ENCODE measurements around the gene NAP1L5. TPM values are rescaled to one million over a fixed set of nuclear protein-coding genes. Genes with fewer than 3 reads are reported as not detected.

Gene NAP1L5
- total and polyA plus RNA-seq, 9 of the 15 experiments (the other 6 are each of a cell fraction or from before 2014, with no cell fraction given) = 2.4 to 10.6 (median 7.0) TPM

GRCh38 chr4:88734403-88734949 lies 36.8 kb upstream of the NAP1L5 start:
- ATAC-seq (no peak; the same call in 2 of the 3 replicates), DNase-seq (ENCODE audit: extremely low read depth in 1 of 4, low spot score in 3 of 4) (no peak), FAIRE-seq (peak; percentile 15)
- H2AFZ ChIP-seq (ENCODE audit: low read depth, low read length) = no peak overlapping the region
- peaks cover 0 to 2% of the 10 kb centered on the region in 2 experiments; a peak in 1 of 5 replicates for H3K4me1 ChIP-seq (replicated peaks in 1 of 2; ENCODE audit: control insufficient read depth in 2 of 2, insufficient read depth in 2 of 2, low read length in 2 of 2)
- no peaks in the 10 kb centered on the region for H3K9me3 ChIP-seq (replicated peaks; ENCODE audit: control insufficient read depth, insufficient read depth, low read depth, low read length)
- H3K79me2 ChIP-seq (ENCODE audit: control insufficient read depth, insufficient read depth, low read length) = no peaks in the 10 kb centered on the region
- intact Hi-C loops (cut with micrococcal nuclease) (no loop called here), in situ Hi-C loops (cut with MboI) (no loop called here)
- H4K20me1 ChIP-seq (replicated peaks; ENCODE audit: control insufficient read depth, insufficient read depth, low read length) = no peaks in the 10 kb centered on the region
- peaks cover 52% of the 10 kb centered on the region; the same call in 2 of the 3 replicates for H3K36me3 ChIP-seq (ENCODE audit: control insufficient read depth, insufficient read depth, low read length)
- no peak overlapping the region for H3K27ac ChIP-seq (ENCODE audit: extremely low read depth, low read depth, low read length)
- H3K9me1 ChIP-seq (ENCODE audit: control insufficient read depth, insufficient read depth, low read length) = no peaks in the 10 kb centered on the region
- no peak overlapping the region for H3K4me3 ChIP-seq
- no peaks in the 10 kb centered on the region for H3K27me3 ChIP-seq (ENCODE audit: control insufficient read depth in 2 of 2, insufficient read depth in 2 of 2, low read length in 2 of 2)
- ChIA-PET POLR2A (interaction anchor here (0.6 kb wide), 1 partner anchor 15 kb away, joined by 3 read pairs; no protein-coding TSS in a partner anchor), CTCF (ENCODE audit: low intra/inter-chr PET ratio) (no interaction called here)
- WGBS (ENCODE audit: insufficient coverage, low coverage, missing lambda C conversion rate) = 100% methylated on average over 3 of the region's 3 CpGs
- H3K4me2 ChIP-seq (ENCODE audit: insufficient read depth, low read length) = no peak overlapping the region
- H3K9ac ChIP-seq (ENCODE audit: insufficient read depth in 1 of 2, low read depth in 2 of 2, low read length in 2 of 2) = no peak overlapping the region
- BruUV-seq (replicated peaks) = no TSS peak
- TF ChIP-seq ZNF280A (IDR thresholded peaks at IDR 0.05; ENCODE audit: low read depth, partially characterized antibody) = no peak
- TF ChIP-seq NBN (IDR thresholded peaks at IDR 0.05; ENCODE audit: low read depth) = no peak
- TF ChIP-seq TRIM28 (IDR thresholded peaks at IDR 0.05) = no peak
- no peak for TF ChIP-seq E2F3 (CRISPR knock-in tag; IDR thresholded peaks at IDR 0.05)
- no peak for TF ChIP-seq MTA2 (IDR thresholded peaks at IDR 0.05; ENCODE audit: low read depth)
- no peak for TF ChIP-seq DLX4 (CRISPR knock-in tag; IDR thresholded peaks at IDR 0.05)
- no peak for TF ChIP-seq ZNF311 (CRISPR knock-in tag; IDR thresholded peaks at IDR 0.05)
- no peak for TF ChIP-seq ZNF57 (CRISPR knock-in tag; IDR thresholded peaks at IDR 0.05)
- TF ChIP-seq REST (IDR thresholded peaks at IDR 0.05; ENCODE audit: borderline replicate concordance) = no peak
- TF ChIP-seq REST (CRISPR knock-in tag; IDR thresholded peaks at IDR 0.05; ENCODE audit: low read depth) = no peak
- no peak for TF ChIP-seq RBM39 (optimal IDR thresholded peaks at IDR 0.05; ENCODE audit: low read depth, low read length)
- TF ChIP-seq E2F4 (CRISPR knock-in tag; IDR thresholded peaks at IDR 0.05; ENCODE audit: low read depth) = no peak
- TF ChIP-seq PHTF2 (CRISPR knock-in tag; IDR thresholded peaks at IDR 0.05) = no peak

Measured in K562 (cell line).